Right ventricle myocardium inferior (tissue), 1 donor: ENCODE measurements around the gene HSPA4L. TPM values are rescaled to one million over a fixed set of nuclear protein-coding genes. Genes with fewer than 3 reads are reported as not detected.

Experiments used
- ATAC-seq: fragments of 200-7000 bp; cut with Tn5 transposase; one replicate; pipeline ENCODE4 v1.9.1; 2020; ENCODE audit warnings: mild to moderate bottlenecking, moderate library complexity
- DNase-seq: peaks from one replicate; pipeline ENCODE4 v3.0.0; 2021; ENCODE audit errors: missing footprints
- intact Hi-C: fragments of 100-400 bp; cut with DNase I; formaldehyde crosslinking; loops from one replicate; pipeline ENCODE4 v1.11.0; 2022
- total RNA-seq: library from RNA; stranded (reverse); fragmentation: NEBNext Ultra II Directional; extraction: Animal tissue kit (Norgen Biotek cat#: 25700); gene quantifications from one replicate; pipeline ENCODE4 v1.2.1, GENCODE V29; 2021
- donor health status: DM: no; HTN: yes; CAD: no; lungs with severe emphysema.

HSPA4L gene
- total RNA-seq, 1 donor from 2014 or later: 6.2 TPM

GRCh38 chr4:127781300-127782024, 660 bp upstream of the HSPA4L start:
- ATAC-seq (peak; percentile 77), DNase-seq (peak; percentile 53)
- intact Hi-C loops: loop anchor here (2.0 to 10.0 kb wide), 4 partner anchors 101 to 283 kb away; partner anchors contain the start of genes ABHD18, INTU, LARP1B and MFSD8

GRCh38 chr4:127782025-127782274, 172 bp upstream of the HSPA4L start:
- DNase-seq (peak; percentile 92), ATAC-seq (peak; percentile 97)
- intact Hi-C loops: loop anchor here (5.0 to 10.0 kb wide), 3 partner anchors 100 to 283 kb away; partner anchors contain the start of genes INTU, LARP1B and PLK4

GRCh38 chr4:127783026-127783769, 1.1 kb downstream of the HSPA4L start:
- peak; percentile 64 for ATAC-seq
- intact Hi-C loops: loop anchor here (5.0 to 10.0 kb wide), 3 partner anchors 99 to 282 kb away; partner anchors contain the start of genes INTU, LARP1B and PLK4

GRCh38 chr4:127783955-127784770, 2.0 kb downstream of the HSPA4L start:
- intact Hi-C loops: loop anchor here (5.0 to 10.0 kb wide), 3 partner anchors 98 to 281 kb away; partner anchors contain the start of genes INTU, LARP1B and PLK4
- ATAC-seq: no peak
- no peak for DNase-seq

More at GRCh38 chr4:127783026-127783769, 1.1 kb downstream of the HSPA4L start:
- DNase-seq: peak; percentile 78

- ATAC-seq: no peak
- intact Hi-C loops: loop anchor here (10.0 kb wide), 1 partner anchor 276 kb away; the partner anchor contains the start of gene LARP1B
- no peak for DNase-seq
Measured at GRCh38 chr4:127788517-127788916, 6.4 kb downstream of the HSPA4L start.

- no peak for ATAC-seq
- intact Hi-C loops: no loop called here
- no peak for DNase-seq
Measured at GRCh38 chr4:127791391-127791790, 9.3 kb downstream of the HSPA4L start.

- ATAC-seq: no peak
- intact Hi-C loops: no loop called here
Measured at GRCh38 chr4:127793528-127793927, 11.4 kb downstream of the HSPA4L start.

GRCh38 chr4:127799711-127800110, 17.6 kb downstream of the HSPA4L start:
- DNase-seq (no peak), ATAC-seq (no peak)
- intact Hi-C loops: no loop called here

More at GRCh38 chr4:127793528-127793927, 11.4 kb downstream of the HSPA4L start:
- no peak for DNase-seq

- ATAC-seq (no peak), DNase-seq (no peak)
- intact Hi-C loops: no loop called here
Measured at GRCh38 chr4:127809173-127809800, 27.2 kb downstream of the HSPA4L start.

- ATAC-seq: no peak
- no peak for DNase-seq
- intact Hi-C loops: no loop called here
Measured at GRCh38 chr4:127810551-127810950, 28.4 kb downstream of the HSPA4L start.

GRCh38 chr4:127822430-127822829, 40.3 kb downstream of the HSPA4L start:
- no peak for DNase-seq
- intact Hi-C loops: no loop called here
- ATAC-seq: no peak

- DNase-seq (no peak), ATAC-seq (no peak)
- intact Hi-C loops: no loop called here
Measured at GRCh38 chr4:127828121-127828520, 46.0 kb downstream of the HSPA4L start.

- ATAC-seq (no peak), DNase-seq (no peak)
- intact Hi-C loops: no loop called here
Measured at GRCh38 chr4:127829014-127829413, 46.9 kb downstream of the HSPA4L start.

GRCh38 chr4:127832585-127832984, 50.5 kb downstream of the HSPA4L start:
- intact Hi-C loops: no loop called here
- no peak for DNase-seq
- ATAC-seq: no peak

- DNase-seq (no peak), ATAC-seq (no peak)
- intact Hi-C loops: no loop called here
Measured at GRCh38 chr4:127843704-127844600, 61.8 kb downstream of the HSPA4L start.

GRCh38 chr4:127844601-127845116, 62.5 kb downstream of the HSPA4L start:
- ATAC-seq: no peak
- intact Hi-C loops: no loop called here
- no peak for DNase-seq

- DNase-seq: no peak
- ATAC-seq: no peak
- intact Hi-C loops: no loop called here
Measured at GRCh38 chr4:127846061-127846460, 63.9 kb downstream of the HSPA4L start.
